HG03575 (cell line): ENCODE results near the gene DDX23.

Experiments used
- ATAC-seq: cut with Tn5 transposase; IDR thresholded peaks from one replicate; pipeline ENCODE4 v1.9.1; 2021; ENCODE audit not compliant: unreplicated experiment, insufficient number of reproducible peaks, low FRiP score; ENCODE audit errors: extremely low read depth

The DDX23 gene

DNA sequence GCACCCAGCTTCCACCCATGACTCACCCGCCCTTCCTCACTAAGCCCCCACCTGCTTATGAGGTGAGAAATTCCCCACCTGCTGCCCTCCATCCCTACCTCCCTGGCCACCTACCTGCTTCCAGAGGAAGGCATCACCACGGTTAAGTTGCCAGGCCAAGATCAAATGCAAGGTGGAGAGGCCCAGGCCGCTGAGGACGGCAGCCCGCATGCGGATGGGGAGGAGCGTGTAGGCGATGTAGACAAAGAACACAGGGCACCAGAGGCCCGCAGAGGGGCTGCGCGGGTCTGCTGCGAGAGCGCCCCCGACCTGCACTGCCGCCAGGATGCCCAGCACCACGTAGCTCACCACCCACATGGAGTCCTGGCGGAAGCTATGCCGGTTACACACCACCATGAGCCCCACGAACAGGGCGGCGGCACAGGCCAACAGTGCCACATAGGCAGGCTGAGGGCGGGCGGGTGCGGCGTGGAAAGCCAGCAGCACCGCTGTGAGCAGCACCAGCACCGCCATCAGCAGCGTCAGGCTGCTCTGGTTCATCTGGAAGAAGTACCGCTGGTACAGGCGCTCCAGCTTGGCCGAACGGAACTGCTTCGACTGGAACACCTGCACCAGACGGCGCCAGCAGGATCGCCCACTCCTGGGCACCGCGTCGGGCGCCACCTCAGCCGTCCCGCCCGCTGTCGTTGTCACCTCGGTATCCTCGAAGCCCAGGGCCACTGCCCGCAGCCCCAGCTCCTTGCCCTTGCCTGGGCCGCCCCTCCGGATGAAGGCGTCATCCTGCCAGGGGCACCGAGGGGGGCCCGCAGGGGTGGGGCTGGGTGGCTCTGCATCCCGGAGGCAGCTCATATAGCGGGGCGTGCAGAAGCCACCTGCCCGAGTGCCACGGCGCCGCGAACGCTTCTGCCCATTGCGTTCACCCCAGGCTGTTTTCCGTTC, 69.2 kb downstream of the DDX23 start:
- ATAC-seq: no peak

- no peak for ATAC-seq
Observed at GRCh38 chr12:48781750-48782456, 70.1 kb downstream of the DDX23 start.

DNA sequence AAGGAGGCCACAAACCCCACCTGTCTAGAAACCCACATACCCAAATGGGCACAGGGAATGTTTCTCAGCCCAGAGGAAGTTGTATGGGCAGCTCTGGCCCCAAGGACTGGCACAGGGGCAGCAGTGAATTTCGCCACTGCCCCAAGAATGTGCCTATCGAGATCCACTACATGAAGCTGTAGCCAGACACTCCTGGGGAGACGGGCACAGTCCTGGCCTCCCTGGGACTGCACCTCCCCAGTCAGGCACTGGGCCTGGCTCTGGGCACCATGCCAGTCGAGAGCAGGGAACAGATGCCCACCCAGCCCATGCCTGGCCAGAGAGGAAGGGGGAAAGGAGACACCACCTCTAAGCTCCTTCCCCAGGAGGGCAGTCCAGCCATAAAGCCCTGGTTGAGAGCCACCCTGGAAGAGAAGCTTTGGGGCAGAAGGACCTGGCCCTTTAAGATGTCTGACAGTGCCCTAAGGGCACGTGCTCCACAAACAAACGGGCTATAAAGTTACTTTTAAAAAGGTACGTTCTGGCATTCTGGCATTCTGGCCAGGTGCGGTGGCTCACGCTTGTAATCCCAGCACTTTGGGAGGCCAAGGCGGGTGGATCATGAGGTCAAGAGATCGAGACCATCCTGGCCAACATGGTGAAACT, 71.5 kb downstream of the DDX23 start:
- ATAC-seq: no peak

DNA sequence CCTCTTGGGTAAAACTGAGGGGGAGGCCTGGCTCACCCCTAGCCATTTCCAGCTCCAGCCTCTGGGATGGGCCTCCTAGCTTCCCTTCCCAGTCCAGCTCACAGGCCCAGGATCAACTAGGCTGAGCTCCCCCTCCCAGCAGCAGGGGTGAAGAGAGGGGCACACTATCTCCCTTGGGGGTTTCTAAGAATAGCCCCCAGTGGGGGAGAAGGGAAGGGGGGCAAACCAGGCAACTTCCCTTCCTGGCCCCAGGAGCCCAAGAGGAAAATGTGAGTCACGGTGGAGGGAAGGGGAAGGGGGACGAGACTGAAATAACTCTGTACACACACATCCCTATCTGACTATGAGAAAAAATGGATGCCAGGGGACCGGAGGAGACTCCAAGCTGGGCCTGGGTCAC, 72.1 kb downstream of the DDX23 start:
- ATAC-seq: no peak
